OCI-LY3 (cell line): ENCODE data around the gene FRZB.

Source experiments
- EZH2phosphoT487 ChIP-seq: fragments of 200-600 bp; shearing (Covaris generic); IDR thresholded peaks from 2 replicates; pipeline ENCODE4 v1.6.1; 2018; ENCODE audit warnings: antibody characterized with exemption, mixed run types, low read depth
- TF ChIP-seq, protein P1 (sequence below): fragments of 200-600, 300-600 bp; sonication (generic); IDR thresholded peaks from 2 replicates; pipeline ENCODE4 v1.5.1; 2014; ENCODE audit warnings: antibody characterized with exemption, low read length, low read depth

DNA sequence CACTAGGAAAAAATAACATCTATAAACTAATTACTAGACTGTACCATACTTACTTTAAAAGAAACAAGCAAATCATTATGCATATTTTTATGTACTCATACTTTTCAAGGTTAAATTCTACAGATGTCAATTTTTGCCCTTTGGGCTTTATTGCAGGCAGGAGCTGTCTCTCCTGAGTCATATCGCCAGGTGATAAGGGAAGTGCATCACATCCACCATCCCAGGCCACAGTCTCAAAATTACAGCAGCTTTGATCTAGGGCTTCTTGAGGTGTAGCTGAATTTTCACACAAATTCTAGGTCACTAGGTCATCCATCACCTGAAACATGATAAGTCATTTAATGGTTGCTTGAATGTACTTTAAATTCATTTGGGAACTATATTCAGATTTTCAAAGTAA is 38.4 kb upstream of the FRZB start:
- TF ChIP-seq, protein P1, sequence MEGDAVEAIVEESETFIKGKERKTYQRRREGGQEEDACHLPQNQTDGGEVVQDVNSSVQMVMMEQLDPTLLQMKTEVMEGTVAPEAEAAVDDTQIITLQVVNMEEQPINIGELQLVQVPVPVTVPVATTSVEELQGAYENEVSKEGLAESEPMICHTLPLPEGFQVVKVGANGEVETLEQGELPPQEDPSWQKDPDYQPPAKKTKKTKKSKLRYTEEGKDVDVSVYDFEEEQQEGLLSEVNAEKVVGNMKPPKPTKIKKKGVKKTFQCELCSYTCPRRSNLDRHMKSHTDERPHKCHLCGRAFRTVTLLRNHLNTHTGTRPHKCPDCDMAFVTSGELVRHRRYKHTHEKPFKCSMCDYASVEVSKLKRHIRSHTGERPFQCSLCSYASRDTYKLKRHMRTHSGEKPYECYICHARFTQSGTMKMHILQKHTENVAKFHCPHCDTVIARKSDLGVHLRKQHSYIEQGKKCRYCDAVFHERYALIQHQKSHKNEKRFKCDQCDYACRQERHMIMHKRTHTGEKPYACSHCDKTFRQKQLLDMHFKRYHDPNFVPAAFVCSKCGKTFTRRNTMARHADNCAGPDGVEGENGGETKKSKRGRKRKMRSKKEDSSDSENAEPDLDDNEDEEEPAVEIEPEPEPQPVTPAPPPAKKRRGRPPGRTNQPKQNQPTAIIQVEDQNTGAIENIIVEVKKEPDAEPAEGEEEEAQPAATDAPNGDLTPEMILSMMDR = no peak
- no peak for TF ChIP-seq EZH2phosphoT487
